ENCODE results near the gene PTGER3.

The PTGER3 gene

GRCh38 chr1:71049951-71050598, 2.5 kb upstream of the PTGER3 start:
- peak; percentile 51 for DNase-seq (ENCODE audit: low read depth)

- no peak for DNase-seq (ENCODE audit: low read depth)
Observed at GRCh38 chr1:71046891-71047634, 553 bp downstream of the PTGER3 start.

GRCh38 chr1:71045463-71046028, 2.1 kb downstream of the PTGER3 start:
- DNase-seq (ENCODE audit: low read depth): no peak

GRCh38 chr1:71044833-71045232, 2.8 kb downstream of the PTGER3 start:
- DNase-seq (ENCODE audit: low read depth): no peak

- DNase-seq (ENCODE audit: low read depth): no peak
Observed at GRCh38 chr1:71043065-71043464, 4.6 kb downstream of the PTGER3 start.

- no peak for DNase-seq (ENCODE audit: low read depth)
Observed at GRCh38 chr1:71041806-71042205, 5.8 kb downstream of the PTGER3 start.

- DNase-seq (ENCODE audit: low read depth): no peak
Observed at GRCh38 chr1:71039661-71040262, 7.9 kb downstream of the PTGER3 start.

GRCh38 chr1:71038942-71039341, 8.7 kb downstream of the PTGER3 start:
- no peak for DNase-seq (ENCODE audit: low read depth)

- DNase-seq (ENCODE audit: low read depth): no peak
Observed at GRCh38 chr1:71037829-71038620, 9.6 kb downstream of the PTGER3 start.

GRCh38 chr1:71037066-71037465, 10.6 kb downstream of the PTGER3 start:
- no peak for DNase-seq (ENCODE audit: low read depth)

- no peak for DNase-seq (ENCODE audit: low read depth)
Observed at GRCh38 chr1:71033136-71033535, 14.5 kb downstream of the PTGER3 start.

GRCh38 chr1:71031426-71031825, 16.2 kb downstream of the PTGER3 start:
- DNase-seq (ENCODE audit: low read depth): no peak

GRCh38 chr1:71030026-71030425, 17.6 kb downstream of the PTGER3 start:
- DNase-seq (ENCODE audit: low read depth): no peak

- no peak for DNase-seq (ENCODE audit: low read depth)
Observed at GRCh38 chr1:71028981-71029380, 18.6 kb downstream of the PTGER3 start.

- no peak for DNase-seq (ENCODE audit: low read depth)
Observed at GRCh38 chr1:71027991-71028390, 19.6 kb downstream of the PTGER3 start.

GRCh38 chr1:71026093-71026492, 21.5 kb downstream of the PTGER3 start:
- no peak for DNase-seq (ENCODE audit: low read depth)

GRCh38 chr1:71023515-71023914, 24.1 kb downstream of the PTGER3 start:
- DNase-seq (ENCODE audit: low read depth): no peak

GRCh38 chr1:71019233-71019969, 28.2 kb downstream of the PTGER3 start:
- DNase-seq (ENCODE audit: low read depth): no peak

GRCh38 chr1:71018791-71019190, 28.8 kb downstream of the PTGER3 start:
- DNase-seq (ENCODE audit: low read depth): no peak

GRCh38 chr1:71015745-71016144, 31.9 kb downstream of the PTGER3 start:
- no peak for DNase-seq (ENCODE audit: low read depth)

GRCh38 chr1:71014178-71014579, 33.4 kb downstream of the PTGER3 start:
- no peak for DNase-seq (ENCODE audit: low read depth)
